GM04503 (cell line): ENCODE measurements around the gene ADCY2.

Experiments used
- DNase-seq: peaks from one replicate; pipeline ENCODE4 v3.0.0-alpha.2; 2012; ENCODE audit warnings: low read depth

The ADCY2 gene

DNA sequence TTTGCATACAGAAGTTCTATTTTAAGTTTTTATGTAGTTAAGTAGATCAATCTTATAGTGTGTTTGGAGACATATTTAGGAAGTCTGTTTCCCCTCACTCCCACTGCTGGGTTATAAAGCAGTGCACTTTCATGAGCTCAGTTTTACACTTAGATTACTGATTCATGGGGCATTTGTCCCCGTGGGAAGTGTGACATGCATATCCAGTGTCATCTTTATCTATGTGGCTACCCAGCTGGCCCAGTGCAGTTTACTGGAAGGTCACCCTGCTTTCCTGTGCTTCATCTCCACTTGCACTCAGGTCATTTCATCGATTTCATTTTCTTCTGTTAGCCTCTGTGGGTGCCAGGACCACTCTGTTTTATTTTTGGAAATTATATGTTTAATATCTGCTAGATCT lies 49.1 kb downstream of the ADCY2 start:
- no peak for DNase-seq

GRCh38 chr5:7445831-7446230 lies 49.9 kb downstream of the ADCY2 start:
- no peak for DNase-seq

DNA sequence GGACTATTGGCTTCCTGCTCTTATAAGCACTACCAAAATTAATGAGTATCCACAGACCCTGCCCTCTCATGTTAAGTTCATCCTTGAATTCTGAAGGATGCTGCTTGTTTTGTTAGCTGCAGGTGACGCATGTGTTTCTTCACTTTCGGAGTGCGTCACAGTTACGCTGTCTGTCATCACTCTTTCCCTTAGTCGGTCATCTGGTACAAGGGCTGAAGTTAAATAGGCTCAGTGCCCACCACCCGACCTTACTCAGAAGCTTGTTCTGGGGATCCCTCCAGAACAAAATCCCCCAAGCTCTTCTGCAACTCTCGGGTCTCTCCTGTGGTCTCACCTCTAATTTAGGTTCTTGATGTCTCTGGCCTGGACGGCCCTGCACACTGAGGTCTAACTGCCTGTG lies 51.0 kb downstream of the ADCY2 start:
- DNase-seq: no peak

- DNase-seq: no peak
These were observed 58.0 kb downstream of the ADCY2 start for GRCh38 chr5:7453947-7454346.

DNA sequence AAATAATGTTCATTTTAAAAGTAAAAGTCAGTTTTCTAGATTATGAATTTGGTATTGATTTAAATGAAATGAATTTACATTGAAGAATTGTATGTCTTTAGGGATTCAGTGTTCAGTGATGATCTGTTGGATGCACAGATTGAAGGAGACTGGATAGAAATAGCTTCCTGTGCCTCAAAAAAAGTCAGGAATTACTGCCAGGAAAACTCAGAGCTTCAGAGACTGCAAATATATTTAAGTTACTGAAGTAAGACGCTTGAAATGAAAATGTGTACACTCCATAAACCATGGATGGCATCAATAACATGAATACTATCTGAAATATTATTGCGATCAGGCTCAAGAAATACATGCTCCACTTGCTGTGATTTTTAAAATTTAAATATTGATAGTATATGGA lies 60.3 kb downstream of the ADCY2 start:
- no peak for DNase-seq

DNA sequence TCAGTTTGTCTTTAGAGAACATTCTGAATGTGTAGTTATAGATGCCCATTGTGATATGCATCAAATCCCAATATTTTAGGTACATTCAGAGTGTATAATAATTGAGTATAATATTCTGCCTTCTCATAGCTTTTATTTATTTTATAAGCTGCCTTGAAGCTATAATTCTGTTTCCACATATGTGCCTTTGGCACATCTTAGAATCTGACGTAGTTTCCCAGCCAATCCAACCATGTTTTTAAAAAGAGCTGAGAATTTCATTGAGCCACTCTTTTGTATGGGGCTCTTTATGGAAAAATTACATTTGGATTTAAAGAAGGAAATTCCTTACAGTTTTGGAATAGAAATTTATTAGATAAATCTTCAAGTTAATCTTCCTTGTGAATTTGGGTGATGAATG lies 65.4 kb downstream of the ADCY2 start:
- DNase-seq: no peak

GRCh38 chr5:7462758-7463157 lies 66.8 kb downstream of the ADCY2 start:
- DNase-seq: no peak

DNA sequence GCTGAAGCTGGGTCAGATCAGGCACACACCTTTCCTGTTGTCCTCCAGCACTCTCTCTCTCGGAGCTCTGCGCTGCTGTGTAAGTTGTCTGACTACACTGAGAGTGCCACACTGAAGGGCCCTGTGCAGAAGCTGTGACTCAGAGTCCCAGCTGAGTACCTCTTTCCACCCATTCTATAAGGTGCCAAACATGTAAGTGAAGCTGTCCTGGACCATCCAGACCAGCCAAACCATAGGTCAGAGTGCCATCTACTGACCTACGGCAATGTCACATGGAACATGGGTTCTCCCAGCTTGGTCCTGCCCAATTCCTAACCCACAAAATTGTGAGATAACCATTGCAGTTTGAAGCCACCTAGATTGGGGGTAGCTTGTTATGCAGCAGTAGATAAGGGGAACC lies 68.2 kb downstream of the ADCY2 start:
- DNase-seq: no peak

- no peak for DNase-seq
These were observed 71.2 kb downstream of the ADCY2 start for GRCh38 chr5:7467179-7467578.

GRCh38 chr5:7468742-7469141 lies 72.8 kb downstream of the ADCY2 start:
- no peak for DNase-seq

DNA sequence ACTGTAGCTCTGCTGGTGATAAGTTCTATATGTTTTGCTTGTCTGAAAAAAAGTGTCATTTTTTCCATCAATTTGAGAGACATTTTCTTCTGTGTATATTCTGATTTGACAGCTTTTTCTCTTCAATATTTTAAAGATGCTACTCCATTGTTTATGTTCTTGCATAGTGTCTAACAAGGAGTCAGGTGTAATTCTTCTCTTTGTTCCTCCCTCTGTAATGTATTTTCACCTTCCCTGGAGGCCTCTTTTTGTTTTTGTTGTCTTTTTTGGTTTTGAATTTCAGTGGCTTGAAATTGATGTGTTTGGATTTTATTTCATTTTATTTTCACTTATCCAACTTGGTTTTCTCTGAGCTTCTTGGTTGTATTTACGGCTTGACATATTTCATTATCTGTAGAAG lies 75.8 kb downstream of the ADCY2 start:
- DNase-seq: no peak

- no peak for DNase-seq
These were observed 77.2 kb downstream of the ADCY2 start for GRCh38 chr5:7473115-7473514.

DNA sequence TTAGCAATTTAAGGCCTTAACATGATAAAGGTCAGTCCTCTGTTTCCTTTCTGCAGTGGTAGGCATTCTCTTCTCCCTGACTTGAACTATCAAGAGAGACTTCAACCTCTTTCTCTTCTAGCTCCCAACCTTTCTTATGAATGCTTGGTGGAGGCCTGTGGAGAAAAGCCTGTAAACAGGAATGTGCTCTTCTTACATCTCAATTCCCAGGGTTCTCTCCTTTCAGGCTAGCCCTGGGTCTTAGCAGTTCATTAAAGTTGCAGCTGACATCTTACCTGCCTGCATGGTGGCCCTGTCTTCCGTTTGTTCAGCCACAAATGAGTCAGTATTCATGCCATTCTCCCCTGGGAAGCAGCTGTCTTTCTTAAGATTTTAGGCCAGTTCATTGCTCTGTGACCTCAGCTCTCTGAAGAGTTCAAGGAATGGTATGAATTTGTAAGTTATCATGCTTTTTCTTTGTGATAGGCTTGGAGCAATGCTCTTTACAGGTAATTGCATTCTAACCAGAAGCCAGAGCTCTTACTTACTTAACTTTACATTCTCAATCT lies 77.8 kb downstream of the ADCY2 start:
- no peak for DNase-seq

DNA sequence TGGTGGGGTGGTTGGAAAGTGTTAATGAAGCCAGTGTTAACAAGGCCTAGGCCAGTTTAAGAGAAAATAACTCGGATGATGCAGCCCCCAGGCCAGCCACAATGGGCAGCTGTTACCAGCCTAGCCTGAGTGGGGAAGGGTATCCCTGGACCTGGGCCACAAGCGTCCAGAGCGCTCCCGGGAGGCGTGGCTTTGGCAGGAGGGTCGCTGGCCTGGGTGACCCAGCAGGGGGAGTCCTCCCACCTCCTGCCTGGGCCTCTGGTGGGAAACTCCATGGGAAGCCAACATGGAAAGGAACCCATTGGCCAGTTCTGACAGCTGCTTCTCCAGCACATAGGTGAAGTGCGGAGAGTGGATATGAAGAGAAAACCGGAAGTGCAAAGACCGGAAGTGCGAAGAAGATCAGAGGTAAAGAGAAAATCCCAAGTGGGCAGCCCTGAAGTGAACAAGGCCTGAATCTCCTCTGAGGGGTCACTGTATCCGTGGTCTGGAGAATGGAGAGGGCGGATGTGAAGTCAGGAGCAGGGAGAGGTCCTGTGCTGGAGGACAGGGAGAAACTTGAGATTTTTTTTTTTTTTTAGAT lies 79.0 kb downstream of the ADCY2 start:
- no peak for DNase-seq

- no peak for DNase-seq
These were observed 82.5 kb downstream of the ADCY2 start for GRCh38 chr5:7478459-7478858.

DNA sequence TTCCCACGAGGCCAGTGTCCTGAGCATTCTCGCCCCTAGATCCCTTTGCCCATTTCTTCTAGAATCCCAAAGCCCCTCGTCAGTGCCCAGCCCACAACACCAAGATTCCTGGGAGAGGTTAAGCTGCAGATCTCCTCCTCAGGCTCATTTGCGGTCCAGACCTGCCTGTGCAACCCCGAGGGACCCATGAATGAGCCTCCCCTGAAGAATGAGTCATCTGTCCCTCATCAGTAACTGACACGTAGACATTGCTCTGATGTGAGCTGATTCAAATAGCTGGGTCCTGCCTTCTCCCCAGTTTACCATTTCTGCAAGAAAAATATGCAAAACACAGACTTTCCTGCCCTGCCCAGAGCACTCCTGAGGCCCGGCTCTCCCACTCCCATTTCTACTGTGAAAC lies 92.8 kb downstream of the ADCY2 start:
- no peak for DNase-seq

DNA sequence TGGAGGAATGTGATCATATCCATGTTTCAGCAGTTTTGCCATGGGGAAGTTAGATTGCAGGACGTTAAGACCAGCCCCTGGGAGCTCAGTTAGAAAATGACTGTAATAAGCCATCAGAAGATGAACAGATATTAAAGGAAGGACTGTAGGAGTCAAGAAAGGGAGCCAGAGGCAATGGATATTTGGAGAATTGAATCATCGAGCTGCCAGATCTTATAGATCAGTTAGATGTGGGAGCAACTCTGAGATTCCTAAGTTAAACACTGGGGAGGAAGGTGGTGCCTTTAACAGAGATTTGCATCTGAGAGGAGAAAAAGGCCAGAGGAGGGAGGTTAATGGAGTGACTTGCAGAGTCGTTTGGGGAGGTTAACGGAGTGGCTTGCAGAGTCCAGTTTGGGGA lies 96.4 kb downstream of the ADCY2 start:
- no peak for DNase-seq

DNA sequence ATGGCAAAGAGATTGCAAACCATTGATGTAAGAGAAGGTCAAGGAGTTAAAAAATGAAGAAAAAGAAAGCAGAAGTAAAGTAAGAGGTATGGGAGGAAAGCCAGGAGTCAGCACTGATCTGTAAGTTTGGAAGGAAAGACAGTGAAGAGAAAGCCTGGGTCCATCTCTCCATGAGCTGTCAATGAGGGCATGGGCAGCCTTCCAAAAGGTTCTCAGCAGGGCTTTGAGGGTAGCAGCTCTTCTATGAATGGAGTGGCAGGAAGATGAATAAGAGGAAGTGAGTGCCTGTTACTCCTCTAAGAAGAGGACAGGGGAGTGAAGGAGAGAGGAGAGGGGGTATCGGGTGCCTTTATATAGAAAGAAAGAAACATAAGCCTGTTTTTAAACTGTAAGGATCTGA lies 97.1 kb downstream of the ADCY2 start:
- no peak for DNase-seq

DNA sequence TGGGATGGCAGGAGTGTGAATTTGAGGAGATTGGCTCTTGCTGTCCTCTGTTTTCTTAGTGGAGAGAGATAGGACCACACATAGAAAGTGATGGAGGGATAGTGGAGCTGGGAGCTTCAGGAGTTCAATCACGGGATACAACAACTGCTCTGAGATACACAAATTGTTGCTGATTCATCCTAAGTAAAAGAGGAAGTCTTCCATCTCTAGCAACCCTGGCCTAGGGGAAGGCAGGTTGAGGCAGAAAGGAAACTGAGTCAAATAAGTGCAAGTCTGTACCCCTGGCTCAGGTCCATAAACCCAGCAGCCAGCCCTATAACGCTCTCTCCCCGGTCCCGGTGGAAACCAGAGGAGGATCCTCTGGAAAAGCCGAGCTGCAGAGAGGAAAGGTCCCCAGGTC lies 97.7 kb downstream of the ADCY2 start:
- no peak for DNase-seq

GRCh38 chr5:7494481-7495130 lies 98.7 kb downstream of the ADCY2 start:
- no peak for DNase-seq

GRCh38 chr5:7495131-7495517 lies 99.2 kb downstream of the ADCY2 start:
- DNase-seq: no peak

GRCh38 chr5:7500256-7500655 lies 104.3 kb downstream of the ADCY2 start:
- DNase-seq: no peak

DNA sequence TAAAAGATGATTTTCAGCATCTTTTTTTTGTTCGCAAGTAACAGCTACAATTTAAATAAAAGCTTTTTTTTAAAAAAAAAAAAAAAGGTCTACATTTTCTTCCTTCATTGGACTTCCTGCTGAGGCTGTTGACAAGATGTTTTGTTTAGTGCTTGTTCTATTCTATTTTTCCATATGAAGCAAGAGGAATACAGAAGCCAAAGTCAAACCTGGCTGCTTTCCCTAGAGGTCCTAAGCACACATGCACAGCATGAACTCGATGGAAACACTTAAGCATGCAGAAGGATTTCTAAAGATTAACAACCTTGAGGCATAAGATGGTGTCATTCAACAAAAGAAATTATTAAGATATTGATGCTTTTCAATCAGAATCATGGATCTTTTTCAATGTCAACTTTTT lies 105.1 kb downstream of the ADCY2 start:
- DNase-seq: no peak

DNA sequence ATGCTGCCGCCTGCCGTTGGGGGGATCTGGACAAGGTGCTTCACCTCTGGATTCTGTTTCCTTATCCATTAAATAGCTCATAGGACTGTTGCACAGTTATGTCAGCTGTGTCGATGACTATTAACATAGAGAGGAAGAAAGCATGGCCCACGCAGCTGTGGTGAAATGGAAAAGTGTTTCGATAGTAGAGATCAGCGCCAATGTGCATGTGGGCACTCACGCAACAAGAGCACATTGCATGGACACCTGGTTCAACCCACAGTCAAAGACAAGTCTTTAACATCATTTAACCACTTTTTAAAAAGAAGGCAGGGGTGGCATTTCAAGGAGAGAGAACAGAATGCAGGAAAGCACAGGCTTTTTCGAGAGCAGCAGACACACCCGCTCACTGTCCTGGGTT lies 107.6 kb downstream of the ADCY2 start:
- no peak for DNase-seq
